Stimulated activated CD8-positive, alpha-beta memory T cell treated with anti-CD3 and anti-CD28 coated beads, Interleukin-7, amount 100 ng/mL, for 1 hour (primary cell): ENCODE measurements around the gene CPNE2.

Experiments used
- DNase-seq, 2 donors: peaks; one replicate each; pipeline ENCODE4 v3.0.0-alpha.2; 2020; ENCODE audit warnings: low read depth in 2 of 2

Gene CPNE2

DNA sequence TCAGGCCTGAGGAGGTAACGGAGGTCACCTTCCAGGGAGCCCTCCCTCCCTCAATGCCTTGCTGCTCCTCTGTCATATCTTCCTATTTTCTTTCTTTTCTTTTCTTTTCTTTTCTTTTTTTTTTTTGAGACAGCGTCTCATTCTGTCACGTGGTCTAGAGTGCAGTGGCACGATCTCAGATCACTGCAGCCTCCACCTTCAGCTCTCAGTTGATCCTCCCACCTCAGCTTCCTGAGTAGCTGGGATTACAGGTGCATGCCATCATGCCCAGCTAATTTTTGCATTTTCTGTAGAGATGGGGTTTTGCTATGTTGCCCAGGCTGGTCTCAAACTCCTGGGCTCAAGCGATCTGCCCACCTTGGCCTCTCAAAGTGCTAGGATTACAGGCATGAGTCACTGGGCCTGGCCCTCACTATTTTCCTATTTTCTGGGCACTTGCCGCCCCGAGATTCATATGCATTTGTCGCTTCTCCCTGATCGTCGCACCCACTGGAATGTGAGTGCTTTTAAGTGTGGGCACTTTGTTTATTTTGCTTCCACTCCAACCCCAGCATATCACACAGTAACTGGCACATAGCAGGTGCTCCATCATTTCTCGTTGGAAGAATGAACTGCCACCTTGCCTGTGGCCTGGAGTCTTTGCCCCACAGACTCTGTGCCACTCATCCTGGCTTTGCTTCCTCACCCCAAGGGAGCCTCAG lies 31.7 kb downstream of the CPNE2 start:
- DNase-seq, result no peak

DNA sequence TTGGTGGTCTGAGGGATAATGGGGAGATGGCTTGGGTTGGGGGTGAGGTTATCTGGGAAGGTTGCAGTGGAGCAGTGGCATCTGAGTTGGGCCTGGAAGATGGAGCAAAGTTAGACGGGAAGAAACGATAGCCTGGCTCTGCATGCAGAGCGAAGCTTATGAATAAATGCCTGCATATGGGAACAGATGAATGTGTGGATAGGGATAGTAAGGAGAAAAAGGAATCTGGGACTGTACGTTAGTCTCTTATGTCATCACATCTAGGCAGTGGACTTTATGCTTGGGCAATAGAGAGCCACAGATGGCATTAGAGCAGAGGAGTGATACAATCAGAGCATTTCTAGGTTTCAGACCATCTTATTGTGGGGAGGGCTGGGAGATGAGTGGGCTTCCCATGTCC lies 33.0 kb downstream of the CPNE2 start:
- no peak for DNase-seq

DNA sequence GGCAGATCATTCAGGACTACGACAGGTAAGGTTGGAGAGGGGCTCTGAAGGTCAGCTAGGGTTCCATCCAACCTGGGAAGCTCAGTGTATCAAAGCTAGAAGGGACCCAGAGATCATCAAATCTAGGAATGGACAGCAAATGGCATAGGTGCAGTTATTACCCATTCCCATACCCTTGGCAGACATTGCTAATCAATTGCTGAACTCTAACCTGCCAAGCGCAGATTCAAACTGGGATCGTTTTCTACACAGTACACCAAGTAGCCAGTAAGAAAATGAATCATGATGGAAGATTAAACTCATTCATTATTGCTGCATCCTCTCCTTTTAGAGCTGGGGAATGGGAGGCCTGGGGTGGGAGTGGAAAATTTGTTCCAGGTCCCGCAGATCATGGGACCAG lies 33.6 kb downstream of the CPNE2 start:
- DNase-seq, result no peak

DNA sequence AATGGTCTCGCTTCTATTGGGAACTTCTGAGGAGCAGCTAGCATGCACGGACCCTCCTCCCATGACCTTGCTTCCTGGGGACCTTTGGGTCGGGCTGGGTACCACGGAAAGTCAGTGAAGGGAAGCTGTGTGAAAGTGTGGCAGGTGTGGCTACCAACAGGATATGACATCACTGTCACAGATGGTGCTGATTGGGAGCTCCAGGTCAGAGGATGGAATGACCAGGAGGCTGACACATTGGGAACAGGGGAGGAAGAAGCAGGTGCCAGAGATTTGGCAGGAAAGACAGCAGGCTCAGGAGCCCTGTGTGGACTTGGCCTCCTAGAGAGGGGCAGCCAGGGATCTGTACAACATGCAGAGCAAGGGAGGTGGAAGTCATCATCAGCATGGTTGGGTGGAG lies 34.0 kb downstream of the CPNE2 start:
- DNase-seq, result no peak

DNA sequence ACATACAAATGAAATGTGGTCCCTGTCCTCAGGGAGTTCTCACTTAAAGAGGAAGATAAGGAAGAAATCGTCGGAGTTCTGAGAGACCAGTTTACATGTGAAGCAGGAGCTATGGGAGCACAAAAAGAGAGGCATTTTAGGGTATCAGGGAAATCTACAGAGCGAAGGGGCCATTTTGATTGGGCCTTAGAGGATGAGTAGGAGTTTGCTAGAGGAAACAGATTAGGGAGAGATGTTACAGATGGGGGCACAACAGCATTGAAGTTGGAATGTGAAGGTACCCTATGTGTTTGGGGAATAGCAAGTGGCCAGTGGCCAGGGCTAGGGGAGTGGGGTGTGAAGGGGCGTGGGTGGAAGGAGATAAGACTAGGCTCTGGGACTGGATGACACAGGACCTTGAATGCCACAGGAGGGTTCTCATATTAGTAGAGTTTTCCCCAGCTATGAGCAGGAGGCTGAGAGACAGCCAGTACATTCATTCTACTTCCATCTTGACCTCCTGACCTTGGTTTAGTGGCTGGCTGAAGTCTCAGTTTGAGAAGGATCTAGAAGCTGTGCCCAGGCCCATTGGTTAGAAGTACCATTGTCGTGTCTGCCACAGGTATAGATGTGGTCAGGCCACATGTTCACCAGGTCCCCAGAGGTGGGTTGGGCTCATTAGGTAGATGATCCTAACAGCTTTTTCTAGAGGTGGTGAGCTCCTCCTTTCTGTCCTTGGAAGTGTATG lies 34.8 kb downstream of the CPNE2 start:
- no peak for DNase-seq

DNA sequence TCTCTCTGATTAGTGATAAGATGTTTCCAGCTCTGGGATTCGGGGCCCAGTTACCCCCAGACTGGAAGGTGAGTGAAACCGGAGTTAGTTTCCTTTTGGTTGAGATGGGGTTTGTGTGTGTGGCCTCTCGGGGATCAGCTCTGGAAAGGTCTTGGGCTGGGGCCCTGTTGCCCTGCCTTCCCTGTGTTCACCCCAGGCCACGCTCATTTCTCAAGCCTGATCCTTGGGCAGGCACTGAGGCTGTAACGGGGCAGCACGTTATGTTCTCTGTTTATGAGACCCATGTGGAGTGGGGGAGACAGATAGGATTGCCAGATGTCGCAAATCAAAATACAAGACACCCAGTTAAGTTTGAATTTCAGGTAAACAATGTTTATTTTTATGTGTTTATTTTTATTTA lies 35.5 kb downstream of the CPNE2 start:
- DNase-seq, result no peak

DNA sequence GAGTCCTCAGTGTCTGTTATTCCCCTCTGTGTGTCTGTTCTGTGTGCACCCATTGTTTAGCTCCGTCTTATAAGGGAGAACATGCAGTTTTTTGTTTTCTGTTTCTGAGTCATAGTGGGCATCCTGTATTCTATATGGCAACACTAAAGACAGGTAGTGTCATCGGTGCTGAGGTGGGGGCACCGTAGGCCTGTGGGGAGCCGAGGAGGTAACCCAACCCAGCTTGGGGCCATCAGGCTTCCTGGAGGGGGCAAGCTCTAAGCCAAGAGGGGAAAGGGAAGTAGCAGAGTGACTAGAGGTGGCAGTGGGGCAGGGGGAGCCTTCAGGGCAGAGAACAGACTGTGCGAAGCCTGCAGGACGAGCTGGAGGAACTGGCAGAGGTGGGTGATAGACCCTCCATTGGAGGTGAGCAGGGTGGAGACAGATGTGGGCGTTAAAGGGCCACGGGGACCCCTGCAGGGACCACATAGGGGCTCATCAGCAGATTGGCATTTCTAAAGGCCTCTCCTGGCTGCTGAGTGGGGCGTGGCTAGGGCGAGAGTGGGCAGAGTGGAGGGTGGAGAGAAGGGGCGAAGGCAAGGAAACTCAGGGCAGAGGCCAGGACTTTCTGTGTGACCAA lies 36.5 kb downstream of the CPNE2 start:
- peak in 1 of 2 donors; percentile 7 for DNase-seq

DNA sequence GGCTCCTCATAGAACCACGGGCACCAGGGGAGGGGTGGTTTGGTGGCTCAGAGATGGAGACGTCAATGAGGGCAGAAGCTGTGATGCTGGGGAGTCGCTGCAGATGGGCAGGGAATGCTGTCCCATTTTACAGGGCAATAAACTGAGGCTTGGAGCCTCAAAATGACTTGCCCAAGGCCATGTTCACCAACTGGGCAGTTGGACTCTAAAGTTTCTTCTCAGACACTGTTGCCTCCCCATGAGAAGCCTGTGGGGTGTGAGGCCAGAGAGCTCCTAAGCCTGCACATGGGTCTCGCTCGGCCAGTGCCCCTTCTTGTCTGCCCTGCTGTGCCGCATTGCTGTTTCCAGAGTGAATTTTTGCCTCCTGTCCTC lies 38.6 kb downstream of the CPNE2 start:
- DNase-seq, result no peak

DNA sequence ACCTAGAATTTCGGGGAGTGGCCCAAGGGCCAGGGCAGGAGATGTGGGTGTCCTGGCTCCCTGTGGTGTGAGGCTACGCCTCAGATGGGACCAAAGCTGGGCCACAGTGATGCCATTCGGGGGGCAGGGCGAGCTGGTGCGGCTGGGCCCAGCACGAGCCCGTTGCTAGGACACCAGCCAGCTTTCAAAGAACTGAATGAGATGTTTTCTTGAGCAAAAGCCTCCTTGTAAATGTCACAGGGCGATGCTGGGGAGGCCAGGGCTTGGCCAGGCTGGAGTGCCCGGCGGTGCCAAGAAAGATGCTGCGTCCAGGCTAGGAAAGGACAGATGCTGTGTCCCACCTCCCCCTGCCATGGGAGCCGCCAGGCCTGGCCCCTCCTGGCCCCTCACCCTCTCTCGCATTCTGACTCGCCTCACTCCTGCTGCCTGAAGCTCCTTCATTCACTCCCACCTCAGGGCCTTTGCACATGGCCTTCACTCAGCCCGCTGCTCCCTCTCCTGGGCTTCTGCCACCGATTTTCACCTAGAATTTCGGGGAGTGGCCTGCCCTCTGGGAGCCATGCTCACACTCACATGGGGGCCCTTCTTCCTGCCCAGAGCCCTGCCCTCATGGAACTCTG lies 39.1 kb downstream of the CPNE2 start:
- DNase-seq, result no peak

DNA sequence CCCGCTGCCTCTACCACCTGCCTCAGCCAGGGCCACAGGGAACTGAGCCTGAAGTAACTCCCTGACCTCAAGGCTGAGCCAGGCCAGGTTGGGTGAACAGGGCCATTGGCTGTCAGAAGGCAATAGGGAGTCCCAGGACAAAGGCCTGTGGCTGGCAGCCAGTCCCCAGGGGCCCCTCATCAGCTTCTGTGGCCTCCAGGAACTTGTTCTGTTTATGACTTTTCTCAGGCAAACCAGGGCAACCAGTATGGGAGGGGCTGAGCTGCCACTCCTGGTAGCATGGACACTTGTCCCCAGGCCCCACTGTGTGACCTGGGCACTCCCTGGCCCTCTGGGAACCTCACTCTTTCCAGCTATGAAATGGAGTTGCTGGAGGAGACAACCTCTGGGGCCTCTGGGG lies 40.1 kb downstream of the CPNE2 start:
- no peak for DNase-seq

DNA sequence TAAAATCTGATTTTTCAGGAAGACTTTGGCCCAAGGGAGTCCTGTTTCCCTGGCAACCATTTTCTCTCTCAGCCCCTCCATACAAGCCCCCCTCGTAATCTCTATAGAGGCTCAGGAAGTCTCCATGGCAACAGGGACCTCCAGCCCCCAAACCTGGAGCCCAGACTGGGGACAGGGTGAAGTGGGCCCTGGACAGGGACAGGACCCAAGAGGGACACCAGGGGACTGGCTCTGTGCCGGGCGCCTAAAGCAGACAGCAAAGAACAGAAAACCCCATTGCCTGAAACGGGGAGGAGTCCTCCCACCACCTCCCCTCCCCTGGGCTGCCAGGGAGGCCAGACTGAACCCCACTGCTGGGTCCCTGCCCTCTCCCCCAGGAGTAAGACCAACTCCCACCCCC lies 40.6 kb downstream of the CPNE2 start:
- no peak for DNase-seq

DNA sequence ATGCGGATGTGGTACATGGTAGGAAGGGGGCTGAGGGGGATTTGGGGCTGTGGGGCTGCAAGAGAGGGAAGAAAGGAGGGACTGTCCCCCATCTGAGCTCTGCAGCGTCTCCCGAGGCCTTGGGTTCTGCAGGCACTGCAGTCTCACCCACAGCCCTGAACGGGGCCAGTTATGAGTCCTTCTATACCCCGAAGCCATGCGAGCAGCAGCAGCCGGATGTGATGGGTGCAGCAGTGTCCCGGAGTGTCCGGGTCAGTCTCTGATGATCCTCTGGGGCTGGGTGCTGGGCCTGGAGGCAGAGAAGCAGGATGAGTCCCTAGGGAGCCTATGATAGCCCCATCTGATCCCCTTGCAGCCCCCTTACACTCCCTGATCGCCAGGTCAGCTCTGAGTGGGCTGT lies 41.5 kb downstream of the CPNE2 start:
- DNase-seq, result no peak

DNA sequence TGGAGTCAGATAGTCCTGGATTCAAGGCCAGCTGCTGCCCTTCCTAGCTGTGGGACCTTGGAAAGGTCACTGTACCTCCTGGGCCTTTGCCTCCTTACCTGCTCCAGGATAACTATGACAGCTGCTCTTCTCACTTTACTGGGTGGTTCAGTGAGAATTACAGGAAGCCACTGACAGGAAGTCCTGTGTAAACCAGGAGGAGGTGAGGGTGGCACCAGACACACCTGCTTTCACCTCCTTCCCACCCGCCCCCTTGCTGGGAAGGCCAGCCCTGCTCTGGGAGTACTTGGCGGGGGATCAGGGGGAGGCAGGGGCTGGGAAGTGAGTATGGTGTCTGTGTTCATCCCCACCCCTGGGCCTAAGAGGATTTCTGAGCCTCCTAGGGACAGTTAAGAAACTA lies 42.6 kb downstream of the CPNE2 start:
- no peak for DNase-seq

DNA sequence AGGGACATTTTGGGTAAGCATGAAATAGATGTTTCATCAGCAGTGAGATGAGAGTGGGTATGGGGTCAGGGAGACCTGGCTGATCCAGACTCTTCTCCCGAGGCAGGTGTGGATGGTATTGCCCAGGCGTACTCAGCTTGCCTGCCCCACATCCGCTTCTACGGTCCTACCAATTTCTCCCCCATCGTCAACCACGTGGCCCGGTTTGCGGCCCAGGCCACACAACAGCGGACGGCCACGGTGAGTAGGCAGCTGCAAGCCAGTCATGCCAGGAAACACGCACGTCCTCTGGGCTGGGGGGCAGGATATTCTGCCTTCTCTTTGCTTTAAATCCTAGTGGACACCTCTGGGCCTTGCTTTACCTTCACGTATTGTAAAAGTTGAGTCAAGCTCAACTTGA lies 44.7 kb downstream of the CPNE2 start:
- DNase-seq, result no peak

DNA sequence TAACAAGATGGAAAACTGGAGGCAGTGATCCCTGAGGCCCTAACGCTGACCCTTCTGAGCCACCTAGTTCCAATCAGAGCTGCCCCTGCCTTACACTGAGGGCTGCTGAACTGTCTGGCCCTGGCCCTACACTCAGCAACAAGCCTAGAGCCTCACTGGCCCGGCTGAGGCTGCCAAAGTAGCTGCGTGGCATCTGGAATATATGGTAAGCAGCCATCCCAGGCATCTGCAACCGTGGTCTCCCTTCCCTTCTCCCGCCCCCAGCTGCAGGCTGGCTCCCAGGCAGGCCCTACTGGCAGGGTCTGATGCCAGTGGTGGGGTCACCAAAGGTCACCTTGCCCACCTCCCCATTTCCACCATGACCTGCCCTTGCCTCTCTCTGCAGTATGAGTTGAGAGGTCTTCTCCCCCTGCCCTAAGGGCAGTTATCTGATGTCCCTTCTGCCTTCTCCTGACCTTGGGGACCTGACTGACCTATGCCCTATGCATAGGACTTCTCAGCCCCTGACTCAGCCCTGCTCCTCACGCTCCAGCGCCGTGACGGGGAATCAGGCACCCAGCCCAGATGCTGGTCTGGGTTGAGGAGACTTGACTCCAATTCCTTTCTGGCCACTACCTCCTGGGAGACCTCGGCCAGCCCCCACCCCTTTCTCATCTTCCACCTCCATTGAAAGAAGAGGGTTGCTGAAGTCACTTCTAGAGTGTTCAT lies 45.3 kb downstream of the CPNE2 start:
- DNase-seq, result no peak

DNA sequence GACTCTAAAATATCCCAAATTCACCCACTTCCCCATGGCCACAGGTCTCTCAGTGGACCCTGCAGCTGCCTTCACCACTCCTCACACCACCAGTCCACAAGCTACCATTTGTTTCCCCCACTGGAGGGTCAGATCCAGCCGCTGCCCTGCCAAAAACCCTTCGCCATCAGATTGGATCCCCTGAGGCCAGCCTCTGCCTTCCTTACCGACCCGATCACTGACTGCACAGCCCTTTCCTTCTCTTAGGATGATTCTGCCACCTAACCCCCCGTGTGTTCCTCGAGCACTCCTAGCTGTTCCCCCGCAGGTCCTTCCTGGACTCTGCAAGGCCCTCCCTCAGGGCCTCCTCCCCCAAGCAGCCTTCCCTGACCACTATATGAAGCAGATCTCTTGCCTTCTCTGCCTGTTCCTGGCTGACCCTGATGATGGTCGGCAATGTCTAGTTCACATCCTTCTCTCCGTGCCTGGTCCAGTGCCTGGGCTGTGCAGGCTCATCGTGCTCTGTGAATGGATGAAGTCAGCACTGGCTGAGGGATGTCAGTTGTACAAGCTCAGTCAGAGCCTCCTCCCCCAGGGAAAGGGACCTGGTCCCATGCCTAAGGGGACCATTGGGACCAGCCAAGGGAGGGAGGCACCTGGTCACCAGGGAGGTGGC lies 46.0 kb downstream of the CPNE2 start:
- DNase-seq, result no peak

DNA sequence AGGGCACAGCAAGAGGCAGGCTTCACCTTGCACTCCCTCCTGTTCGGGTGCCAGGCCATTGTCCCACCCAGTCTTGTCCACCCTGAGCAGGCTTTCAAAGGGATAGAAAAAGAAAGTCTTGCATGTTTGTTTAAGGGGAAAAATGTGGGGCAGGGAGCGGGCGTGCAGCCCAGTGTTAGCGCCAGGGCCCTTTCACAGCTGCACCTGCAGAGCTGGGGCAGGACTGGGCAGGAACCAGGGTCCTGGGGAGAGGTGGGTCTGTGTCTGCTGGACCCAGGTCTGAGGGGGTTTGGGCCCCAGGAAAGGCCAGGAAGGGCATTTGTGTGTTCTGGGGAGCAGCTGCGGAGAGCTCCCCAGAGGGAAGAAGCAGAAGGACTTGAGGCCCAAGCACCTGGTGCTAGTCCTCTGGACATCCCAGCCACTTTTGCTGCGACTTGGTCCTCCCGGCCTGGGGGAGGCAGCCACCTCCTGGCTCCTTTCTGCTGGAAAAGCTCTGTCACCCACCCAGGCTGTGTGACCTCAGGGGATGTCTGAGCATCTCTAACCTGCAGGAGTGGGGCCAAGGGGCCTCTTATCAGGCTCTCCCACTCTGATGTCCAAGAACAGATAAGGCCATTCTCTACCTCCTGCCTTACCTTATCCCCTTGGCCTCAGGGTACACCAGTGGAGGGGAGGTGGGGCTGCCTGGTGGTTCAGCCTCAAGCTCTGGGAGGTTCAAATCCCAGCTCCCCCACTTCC lies 48.7 kb downstream of the CPNE2 start:
- DNase-seq, result no peak

DNA sequence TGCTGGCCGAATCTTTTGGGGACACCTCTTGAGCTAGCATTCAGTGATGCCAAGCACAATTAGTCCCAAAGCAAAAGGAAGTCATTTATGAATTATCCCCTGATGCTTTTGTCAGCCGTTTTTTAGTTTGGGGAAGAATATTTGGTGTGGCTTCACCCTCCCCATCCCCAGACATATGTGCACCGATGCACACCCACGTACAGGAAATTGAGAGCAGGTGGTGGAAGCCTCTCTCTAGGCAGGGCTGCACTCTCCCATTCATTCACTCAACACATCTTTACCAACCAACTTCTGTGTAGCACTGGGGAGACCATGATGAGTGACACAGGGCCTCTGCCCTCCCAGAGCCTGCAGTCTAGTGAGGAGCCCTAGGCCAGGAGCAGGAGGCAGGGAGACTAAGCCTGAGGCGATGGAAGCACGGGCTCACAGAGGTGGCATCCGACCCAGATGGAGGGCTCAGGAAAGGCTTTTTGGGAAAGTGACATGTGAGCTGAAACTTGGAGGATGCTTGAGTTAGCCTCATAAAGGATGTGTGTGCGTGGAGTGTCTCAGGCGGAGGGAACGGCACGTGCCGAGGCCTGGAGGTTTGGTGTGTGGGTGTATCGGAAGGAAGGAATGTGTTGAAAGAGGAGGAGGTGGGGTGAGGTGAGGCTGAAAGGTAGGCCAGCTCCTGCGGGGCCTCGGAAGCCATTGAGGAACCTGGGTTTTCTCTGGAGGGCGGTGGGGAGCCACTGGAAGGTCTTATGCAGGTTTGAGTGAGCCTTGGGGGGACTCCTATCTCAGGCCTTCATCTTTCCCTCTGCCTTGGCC lies 49.6 kb downstream of the CPNE2 start:
- DNase-seq, result no peak

DNA sequence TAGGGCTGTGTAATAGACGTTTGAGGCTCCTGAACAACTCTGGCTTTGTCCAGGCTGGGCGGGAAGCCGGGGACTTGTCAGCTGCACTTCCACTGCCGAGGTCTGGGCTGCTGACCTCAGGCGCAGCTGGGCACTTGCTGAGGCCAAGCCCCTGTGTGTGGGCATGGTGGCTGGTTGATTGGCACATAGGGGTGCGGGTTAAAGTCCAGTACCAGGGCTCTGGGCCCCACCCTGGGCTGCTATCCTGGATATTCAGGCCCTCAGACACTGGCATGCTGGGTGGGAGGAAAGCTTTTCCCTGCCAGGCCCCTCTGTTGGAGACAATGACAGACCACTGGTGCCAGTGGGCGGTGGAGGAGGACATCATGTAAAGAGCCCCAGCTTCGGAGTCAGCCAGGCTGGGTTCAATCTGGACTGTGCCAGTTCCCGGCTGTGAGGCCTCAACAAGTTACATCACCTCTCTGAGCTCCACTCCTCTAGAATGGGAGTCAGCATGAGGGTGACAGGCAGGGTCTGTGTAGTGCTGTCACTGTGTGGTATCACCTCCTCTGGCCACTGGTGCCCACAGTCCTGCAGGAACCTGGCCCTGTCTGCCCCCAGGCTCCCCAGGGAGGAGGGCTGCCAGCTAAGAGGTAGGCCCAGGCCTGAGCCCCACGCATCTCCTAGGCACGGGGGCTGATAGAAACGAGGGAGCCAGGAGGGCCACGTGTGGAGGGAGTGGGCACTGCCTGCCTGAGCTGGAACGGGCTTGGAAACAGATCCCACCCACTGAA lies 51.0 kb downstream of the CPNE2 start:
- no peak for DNase-seq
